HG02610 (cell line): ENCODE results near the gene LRRC34.

Source experiments
- ATAC-seq: cut with Tn5 transposase; IDR thresholded peaks from one replicate; pipeline ENCODE4 v1.9.1; 2021; ENCODE audit warnings: mild to moderate bottlenecking, moderate library complexity; ENCODE audit not compliant: unreplicated experiment

The LRRC34 gene

GRCh38 chr3:169812332-169813235 lies at the start of gene LRRC34, which contains the start of gene LRRIQ4:
Gene LRRC34 (minus strand): TSS chr3:169812904. CDS start chr3:169812548, 356 bp downstream.
Gene LRRIQ4 (plus strand): TSS chr3:169812870. CDS start chr3:169821922, 9,052 bp downstream.
- ATAC-seq, result peak; percentile 64

GRCh38 chr3:169861871-169862270 lies 49.2 kb upstream of the LRRC34 start:
- no peak for ATAC-seq

GRCh38 chr3:169857811-169858210 lies 45.1 kb upstream of the LRRC34 start:
- no peak for ATAC-seq

GRCh38 chr3:169855514-169855913 lies 42.8 kb upstream of the LRRC34 start:
- ATAC-seq, result no peak

- no peak for ATAC-seq
These were observed 37.9 kb upstream of the LRRC34 start for GRCh38 chr3:169850618-169851017.

- no peak for ATAC-seq
These were observed 36.0 kb upstream of the LRRC34 start for GRCh38 chr3:169848741-169849140.

- ATAC-seq, result no peak
These were observed 35.2 kb upstream of the LRRC34 start for GRCh38 chr3:169847896-169848295.

- peak; percentile 100 for ATAC-seq
These were observed 33.9 kb upstream of the LRRC34 start for GRCh38 chr3:169846458-169847193.

- ATAC-seq, result no peak
These were observed 30.3 kb upstream of the LRRC34 start for GRCh38 chr3:169842960-169843359.

GRCh38 chr3:169841171-169841570 lies 28.5 kb upstream of the LRRC34 start:
- ATAC-seq, result peak; percentile 79

- no peak for ATAC-seq
These were observed 25.9 kb upstream of the LRRC34 start for GRCh38 chr3:169838511-169839030.

- no peak for ATAC-seq
These were observed 24.2 kb upstream of the LRRC34 start for GRCh38 chr3:169836942-169837275.

- ATAC-seq, result peak; percentile 82
These were observed 23.6 kb upstream of the LRRC34 start for GRCh38 chr3:169836078-169836941.

GRCh38 chr3:169835533-169835932 lies 22.8 kb upstream of the LRRC34 start:
- peak; percentile 17 for ATAC-seq

GRCh38 chr3:169827712-169828111 lies 15.0 kb upstream of the LRRC34 start:
- no peak for ATAC-seq

GRCh38 chr3:169825316-169825715 lies 12.6 kb upstream of the LRRC34 start:
- ATAC-seq, result no peak

- ATAC-seq, result no peak
These were observed 10.3 kb upstream of the LRRC34 start for GRCh38 chr3:169822983-169823382.

GRCh38 chr3:169822540-169822939 lies 9.8 kb upstream of the LRRC34 start:
- no peak for ATAC-seq

- ATAC-seq, result no peak
These were observed 9.4 kb upstream of the LRRC34 start for GRCh38 chr3:169822091-169822490.

- ATAC-seq, result no peak
These were observed 5.6 kb upstream of the LRRC34 start for GRCh38 chr3:169818316-169818715.
